IMR-90 (cell line): ENCODE data around the gene KCNJ8.

Experiments used
- CEBPB ChIP-seq: IDR thresholded peaks from 2 replicates; pipeline ENCODE4 v1.6.1; 2012; ENCODE audit warnings: low read depth, low read length, improper control_type of control experiment
- CTCF ChIP-seq: conservative IDR thresholded peaks from 2 replicates; pipeline ENCODE4 v1.5.1; 2012; ENCODE audit warnings: mild to moderate bottlenecking, low read depth, low read length, improper control_type of control experiment
- MAFK ChIP-seq: IDR thresholded peaks from 2 replicates; pipeline ENCODE4 v1.6.1; 2012; ENCODE audit warnings: low read depth, low read length, improper control_type of control experiment
- MXI1 ChIP-seq: IDR thresholded peaks from 2 replicates; pipeline ENCODE4 v1.6.1; 2012; ENCODE audit warnings: low read depth, mild to moderate bottlenecking, low read length, moderate library complexity, borderline replicate concordance
- POLR2A ChIP-seq: IDR thresholded peaks from 2 replicates; pipeline ENCODE4 v1.6.1; 2012; ENCODE audit warnings: mild to moderate bottlenecking, low read depth, low read length
- SMC3 ChIP-seq: fragments of 150-350 bp; IDR thresholded peaks from 2 replicates; pipeline ENCODE4 v1.6.1; 2016; ENCODE audit warnings: low read depth, mild to moderate bottlenecking, antibody characterized with exemption, low read length, moderate library complexity

DNA sequence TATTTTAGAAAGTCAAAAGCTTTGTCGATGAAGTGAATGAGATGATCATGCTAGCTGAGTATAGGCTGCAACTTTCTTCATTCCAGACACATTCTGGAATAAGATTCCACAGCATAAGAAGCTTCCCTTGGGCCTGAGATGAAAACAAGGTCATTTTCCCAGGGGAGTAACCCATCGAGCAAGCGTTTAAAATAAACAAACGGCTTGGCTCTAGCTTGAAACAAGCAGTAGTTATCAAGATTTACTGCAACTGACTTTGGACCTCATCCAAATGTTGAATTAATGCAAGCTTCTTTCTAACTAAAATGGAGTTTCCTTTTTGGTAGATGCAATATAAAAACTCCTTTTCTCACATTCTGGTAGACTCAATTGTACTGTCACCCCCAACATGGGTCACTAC is 23.0 kb downstream of the KCNJ8 start:
- no peak for TF ChIP-seq CTCF
- TF ChIP-seq POLR2A = no peak
- TF ChIP-seq MAFK = no peak
- TF ChIP-seq CEBPB = no peak
- TF ChIP-seq SMC3 = no peak
- no peak for TF ChIP-seq MXI1
